ENCODE data around the gene HK1. TPM values are rescaled to one million over a fixed set of nuclear protein-coding genes. Genes with fewer than 3 reads are reported as not detected.
A peak's percentile ranks its signal among the peaks of the same experiment; 100 is the strongest.

Gene HK1
- polyA plus RNA-seq, 1 experiment = 47.5 TPM

DNA sequence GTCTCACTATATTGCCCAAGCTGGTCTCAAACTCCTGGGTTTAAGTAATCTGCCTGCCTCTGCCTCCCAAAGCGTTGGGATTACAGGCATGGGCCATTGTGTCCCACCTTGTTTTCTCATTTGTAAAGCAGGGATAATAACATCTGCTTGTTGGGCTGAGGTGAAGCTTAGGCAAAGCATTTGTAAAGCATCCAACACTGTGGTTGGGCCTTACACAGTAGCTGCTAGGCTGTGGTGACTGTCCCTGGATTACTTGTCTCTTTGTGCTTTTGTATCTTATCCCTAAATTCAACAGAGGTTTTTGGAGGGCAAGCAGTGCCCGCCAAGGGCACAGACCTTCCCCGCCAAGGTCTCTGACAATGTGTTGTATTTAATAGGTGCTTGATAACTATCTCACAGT, 43.8 kb upstream of the HK1 start:
- no peaks in the 10 kb centered on the region for H3K27me3 ChIP-seq (ENCODE audit: control insufficient read depth, insufficient read depth, low read length)
- no peaks in the 10 kb centered on the region for H3K36me3 ChIP-seq (ENCODE audit: control insufficient read depth, insufficient read depth, low read length)
- H3K4me3 ChIP-seq (ENCODE audit: low read depth, low read length) = no peak overlapping the region
- ChIA-PET POLR2A (no interaction called here), CTCF (interaction anchor here (0.7 to 10.0 kb wide), 5 partner anchors 62 to 159 kb away, joined by 3 to 110 read pairs (median 3); no protein-coding TSS in a partner anchor)
- TF ChIP-seq, protein P1, sequence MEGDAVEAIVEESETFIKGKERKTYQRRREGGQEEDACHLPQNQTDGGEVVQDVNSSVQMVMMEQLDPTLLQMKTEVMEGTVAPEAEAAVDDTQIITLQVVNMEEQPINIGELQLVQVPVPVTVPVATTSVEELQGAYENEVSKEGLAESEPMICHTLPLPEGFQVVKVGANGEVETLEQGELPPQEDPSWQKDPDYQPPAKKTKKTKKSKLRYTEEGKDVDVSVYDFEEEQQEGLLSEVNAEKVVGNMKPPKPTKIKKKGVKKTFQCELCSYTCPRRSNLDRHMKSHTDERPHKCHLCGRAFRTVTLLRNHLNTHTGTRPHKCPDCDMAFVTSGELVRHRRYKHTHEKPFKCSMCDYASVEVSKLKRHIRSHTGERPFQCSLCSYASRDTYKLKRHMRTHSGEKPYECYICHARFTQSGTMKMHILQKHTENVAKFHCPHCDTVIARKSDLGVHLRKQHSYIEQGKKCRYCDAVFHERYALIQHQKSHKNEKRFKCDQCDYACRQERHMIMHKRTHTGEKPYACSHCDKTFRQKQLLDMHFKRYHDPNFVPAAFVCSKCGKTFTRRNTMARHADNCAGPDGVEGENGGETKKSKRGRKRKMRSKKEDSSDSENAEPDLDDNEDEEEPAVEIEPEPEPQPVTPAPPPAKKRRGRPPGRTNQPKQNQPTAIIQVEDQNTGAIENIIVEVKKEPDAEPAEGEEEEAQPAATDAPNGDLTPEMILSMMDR (IDR thresholded peaks at IDR 0.05; ENCODE audit: insufficient read depth, low read depth, low read length) = no peak
- no peak for DNase-seq (ENCODE audit: low read depth)

DNA sequence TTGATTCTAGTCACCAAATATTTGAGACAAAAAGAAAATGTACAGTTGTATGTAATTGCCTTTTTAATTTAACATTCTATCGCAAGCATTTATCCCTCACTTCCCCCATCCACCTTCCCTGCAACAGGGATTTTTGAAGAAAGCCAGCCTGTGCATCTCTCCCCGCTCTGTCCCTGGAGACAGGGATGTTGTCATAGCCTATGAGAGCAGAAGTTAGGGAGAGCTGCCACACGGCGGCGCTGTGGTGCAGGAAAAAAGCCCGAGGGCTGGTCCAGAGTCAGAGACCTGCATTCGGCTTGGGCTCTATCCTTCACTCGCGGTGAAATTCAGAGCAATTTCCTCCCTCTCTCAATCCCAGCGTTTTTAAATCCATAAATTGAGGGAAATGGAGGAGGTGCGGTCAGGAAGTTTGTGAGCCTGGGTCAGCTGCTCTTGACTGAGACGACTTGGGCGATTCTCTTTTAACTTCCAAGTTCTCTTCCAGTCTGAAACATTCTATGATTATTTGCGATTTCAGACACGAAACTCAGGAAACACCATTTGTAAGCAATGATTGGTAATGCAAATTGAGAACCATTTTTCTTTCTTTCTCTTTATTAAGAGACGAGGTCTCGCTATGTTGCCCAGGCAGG, 40.7 kb upstream of the HK1 start:
- TF ChIP-seq, protein P1 (IDR thresholded peaks at IDR 0.05; ENCODE audit: insufficient read depth, low read depth, low read length) = peak; percentile 94
- DNase-seq (ENCODE audit: low read depth) = no peak
- ChIA-PET CTCF (interaction anchor here (0.5 to 10.0 kb wide), 25 partner anchors 8 to 278 kb away, joined by 3 to 110 read pairs (median 3); partner anchors contain the start of gene HKDC1), POLR2A (no interaction called here)
- Histone ChIP-seq H3K27me3 (ENCODE audit: control insufficient read depth, insufficient read depth, low read length) (no peaks in the 10 kb centered on the region), H3K4me3 (ENCODE audit: low read depth, low read length) (no peak overlapping the region), H3K36me3 (ENCODE audit: control insufficient read depth, insufficient read depth, low read length) (no peaks in the 10 kb centered on the region)

DNA sequence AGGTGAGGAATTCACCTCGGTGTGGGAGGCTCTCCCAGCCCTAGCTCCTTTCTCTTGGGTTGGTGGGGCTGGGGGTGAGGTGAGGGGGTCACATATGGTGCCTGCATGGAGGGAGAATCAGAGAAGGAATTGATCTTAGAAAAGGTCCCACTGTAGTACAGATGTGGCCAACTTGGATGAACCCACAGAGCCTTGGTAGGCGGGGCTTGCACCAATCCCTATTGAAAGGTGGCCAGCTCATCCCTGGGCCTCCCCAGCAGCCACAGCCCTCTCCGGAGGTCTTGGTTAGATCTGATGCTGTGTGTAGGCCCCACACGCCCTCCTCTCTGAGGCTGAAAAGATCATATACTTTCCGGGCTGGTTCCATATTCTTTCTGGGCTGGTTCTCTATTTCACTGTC, 39.2 kb upstream of the HK1 start:
- POLR2A ChIA-PET = interaction anchor here (0.6 kb wide), 1 partner anchor 168 kb away, joined by 3 read pairs; no protein-coding TSS in a partner anchor
- Histone ChIP-seq H3K27me3 (ENCODE audit: control insufficient read depth, insufficient read depth, low read length) (no peaks in the 10 kb centered on the region), H3K4me3 (ENCODE audit: low read depth, low read length) (no peak overlapping the region), H3K36me3 (ENCODE audit: control insufficient read depth, insufficient read depth, low read length) (no peaks in the 10 kb centered on the region)
- no peak for DNase-seq (ENCODE audit: low read depth)
- CTCF ChIA-PET = interaction anchor here (0.6 to 10.0 kb wide), 13 partner anchors 11 to 185 kb away, joined by 3 to 110 read pairs (median 7); no protein-coding TSS in a partner anchor
- TF ChIP-seq, protein P1 (IDR thresholded peaks at IDR 0.05; ENCODE audit: insufficient read depth, low read depth, low read length) = no peak

DNA sequence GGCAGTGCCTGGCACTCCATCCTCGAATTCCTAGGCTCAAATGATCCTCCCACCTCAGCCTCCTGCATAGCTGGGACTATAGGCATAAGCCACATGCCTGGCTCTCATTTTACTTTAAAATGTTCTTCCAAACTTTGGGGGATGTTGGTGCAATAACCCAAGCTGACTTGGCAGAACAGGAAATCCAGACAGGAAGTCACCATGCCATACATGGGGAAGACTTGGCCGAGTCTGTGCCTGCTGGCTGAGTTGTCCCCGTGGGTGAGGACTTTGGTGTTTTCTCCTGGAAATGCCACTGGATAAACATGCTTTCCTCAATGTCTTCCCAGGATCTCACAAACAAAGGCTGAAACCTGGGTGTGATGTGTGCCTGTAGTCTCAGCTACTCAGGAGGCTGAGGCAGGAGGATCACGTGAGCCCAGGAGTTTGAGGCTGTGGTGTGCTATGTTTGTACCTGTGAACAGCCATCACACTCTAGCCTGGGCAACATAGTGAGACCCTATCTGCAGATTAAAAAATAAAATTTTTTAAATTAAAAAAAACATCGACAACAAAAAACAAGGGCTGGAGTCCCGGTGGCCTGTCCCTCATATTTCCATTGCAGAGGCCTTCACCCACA, 38.4 kb upstream of the HK1 start:
- no peak for DNase-seq (ENCODE audit: low read depth)
- ChIA-PET POLR2A (no interaction called here), CTCF (interaction anchor here (0.7 to 10.0 kb wide), 5 partner anchors 143 to 168 kb away, joined by 4 to 110 read pairs (median 9); no protein-coding TSS in a partner anchor)
- no peaks in the 10 kb centered on the region for H3K27me3 ChIP-seq (ENCODE audit: control insufficient read depth, insufficient read depth, low read length)
- TF ChIP-seq, protein P1 (IDR thresholded peaks at IDR 0.05; ENCODE audit: insufficient read depth, low read depth, low read length) = no peak
- no peak overlapping the region for H3K4me3 ChIP-seq (ENCODE audit: low read depth, low read length)
- H3K36me3 ChIP-seq (ENCODE audit: control insufficient read depth, insufficient read depth, low read length) = no peaks in the 10 kb centered on the region

DNA sequence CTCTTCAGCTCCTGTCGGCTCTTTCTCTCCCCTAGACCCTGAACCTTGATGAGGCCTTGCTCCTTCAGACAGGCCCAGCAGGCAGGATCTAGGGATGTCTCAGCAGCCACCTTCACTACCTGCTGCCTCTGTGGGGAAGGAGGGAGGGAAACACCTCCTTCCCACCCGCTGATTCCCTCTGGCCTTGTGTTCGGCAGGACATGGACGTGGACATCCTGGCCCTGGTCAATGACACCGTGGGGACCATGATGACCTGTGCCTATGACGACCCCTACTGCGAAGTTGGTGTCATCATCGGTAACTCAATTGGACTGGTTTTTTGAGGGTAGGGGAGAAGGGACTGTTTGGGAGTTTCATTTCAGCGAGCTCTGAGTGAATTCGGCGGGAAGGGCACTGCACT, 37.8 kb upstream of the HK1 start:
- TF ChIP-seq, protein P1 (IDR thresholded peaks at IDR 0.05; ENCODE audit: insufficient read depth, low read depth, low read length) = no peak
- no peak overlapping the region for H3K4me3 ChIP-seq (ENCODE audit: low read depth, low read length)
- DNase-seq (ENCODE audit: low read depth) = no peak
- CTCF ChIA-PET = interaction anchor here (1.0 to 10.0 kb wide), 3 partner anchors 142 to 167 kb away, joined by 4 to 110 read pairs (median 9); no protein-coding TSS in a partner anchor
- no peaks in the 10 kb centered on the region for H3K27me3 ChIP-seq (ENCODE audit: control insufficient read depth, insufficient read depth, low read length)
- no peaks in the 10 kb centered on the region for H3K36me3 ChIP-seq (ENCODE audit: control insufficient read depth, insufficient read depth, low read length)
- POLR2A ChIA-PET = no interaction called here

Measured in BJ (cell line).